Neutrophil (primary cell): ENCODE data around the gene CLPSL2.

Experiments
- H3K27ac ChIP-seq: fragments of 200-600 bp; sonication (generic); 2 replicates; pipeline ENCODE4 v1.5.1; 2016; ENCODE audit warnings: mild to moderate bottlenecking, moderate library complexity
- H3K27me3 ChIP-seq: fragments of 200-600 bp; sonication (generic); 2 replicates; pipeline ENCODE4 v1.6.0; 2016; ENCODE audit warnings: mild to moderate bottlenecking
- H3K36me3 ChIP-seq: fragments of 200-600 bp; sonication (generic); 2 replicates; pipeline ENCODE4 v1.5.1; 2017
- H3K4me1 ChIP-seq, 2 experiments: fragments of 200-600 bp in 1 of 2; sonication (generic) in 1 of 2; 1 replicate in 1 of 2; 2 replicates in 1 of 2; pipeline versions ENCODE4 v1.5.1 to v1.6.1; 2013 to 2016; ENCODE audit warnings: low read depth in 1 of 2, low read length in 1 of 2, mild to moderate bottlenecking in 1 of 2, moderate library complexity in 1 of 2; ENCODE audit not compliant: control insufficient read depth in 1 of 2, insufficient read depth in 1 of 2
- H3K4me3 ChIP-seq, 2 experiments: fragments of 200-600 bp in 1 of 2; sonication (generic) in 1 of 2; 1 replicate in 1 of 2; 2 replicates in 1 of 2; pipeline ENCODE4 v1.5.1; 2013 to 2016; ENCODE audit warnings: low read depth in 1 of 2, low read length in 1 of 2, mild to moderate bottlenecking in 1 of 2, moderate library complexity in 1 of 2
- H3K9me3 ChIP-seq: fragments of 200-600 bp; sonication (generic); 2 replicates; pipeline ENCODE4 v1.5.1; 2016
- CTCF ChIP-seq: fragments of 200-600 bp; sonication (generic); IDR thresholded peaks from 2 replicates; pipeline ENCODE4 v1.5.1; 2016; ENCODE audit warnings: antibody characterized with exemption

Gene CLPSL2

GRCh38 chr6:35765739-35766138 lies 10.7 kb upstream of the CLPSL2 start:
- Histone ChIP-seq H3K4me3 (no peak overlapping the region), H3K27me3 (peaks cover 48% of the 10 kb centered on the region), H3K4me1 (peaks cover 3 to 14% of the 10 kb centered on the region in 2 experiments), H3K27ac (no peak overlapping the region), H3K36me3 (no peaks in the 10 kb centered on the region), H3K9me3 (no peaks in the 10 kb centered on the region)
- TF ChIP-seq CTCF: no peak

GRCh38 chr6:35769211-35769610 lies 7.2 kb upstream of the CLPSL2 start:
- TF ChIP-seq CTCF: no peak
- no peak overlapping the region for H3K27ac ChIP-seq
- H3K36me3 ChIP-seq: no peaks in the 10 kb centered on the region
- H3K9me3 ChIP-seq: no peaks in the 10 kb centered on the region
- no peak overlapping the region for H3K4me3 ChIP-seq
- peaks cover 21% of the 10 kb centered on the region for H3K27me3 ChIP-seq
- peaks cover 4 to 13% of the 10 kb centered on the region in 2 experiments for H3K4me1 ChIP-seq

GRCh38 chr6:35771343-35771627 lies 5.1 kb upstream of the CLPSL2 start:
- no peak overlapping the region for H3K4me3 ChIP-seq
- peaks cover 8% of the 10 kb centered on the region for H3K27me3 ChIP-seq
- no peaks in the 10 kb centered on the region for H3K36me3 ChIP-seq
- H3K9me3 ChIP-seq: no peaks in the 10 kb centered on the region
- no peak for TF ChIP-seq CTCF
- peaks cover 7 to 14% of the 10 kb centered on the region in 2 experiments for H3K4me1 ChIP-seq
- no peak overlapping the region for H3K27ac ChIP-seq

- H3K27ac ChIP-seq: no peak overlapping the region
- TF ChIP-seq CTCF: no peak
- H3K4me3 ChIP-seq: no peak overlapping the region
- H3K9me3 ChIP-seq: no peaks in the 10 kb centered on the region
- H3K36me3 ChIP-seq: no peaks in the 10 kb centered on the region
- peaks cover 14 to 19% of the 10 kb centered on the region in 2 experiments for H3K4me1 ChIP-seq
- H3K27me3 ChIP-seq: peaks cover 19% of the 10 kb centered on the region
Measured at GRCh38 chr6:35774116-35774794, 2.1 kb upstream of the CLPSL2 start.

GRCh38 chr6:35775031-35775430 lies 1.4 kb upstream of the CLPSL2 start:
- Histone ChIP-seq H3K4me3 (no peak overlapping the region), H3K27me3 (peaks cover 19% of the 10 kb centered on the region)

More at GRCh38 chr6:35775031-35775430, 1.4 kb upstream of the CLPSL2 start:
- no peak for TF ChIP-seq CTCF
- Histone ChIP-seq H3K9me3 (no peaks in the 10 kb centered on the region), H3K36me3 (no peaks in the 10 kb centered on the region), H3K27ac (no peak overlapping the region), H3K4me1 (peaks cover 14 to 19% of the 10 kb centered on the region in 2 experiments)
